ENCODE data around the gene CEP89.
"Not testable (repeated sequence)": the region's sequence is repeated elsewhere in the genome, so short reads cannot be mapped to it uniquely, and the experiment has no call there.

The CEP89 gene

GRCh38 chr19:32889137-32889934 is 82.4 kb downstream of the CEP89 start:
- TF ChIP-seq ZNF274 (IDR thresholded peaks at IDR 0.05; ENCODE audit: low read depth, low read length): no peak
- H3K4me3 ChIP-seq (ENCODE audit: low read length): no peak overlapping the region

GRCh38 chr19:32887572-32888215 is 84.1 kb downstream of the CEP89 start:
- no peak overlapping the region for H3K4me3 ChIP-seq (ENCODE audit: low read length)
- no peak for TF ChIP-seq ZNF274 (IDR thresholded peaks at IDR 0.05; ENCODE audit: low read depth, low read length)

GRCh38 chr19:32886241-32886640 is 85.5 kb downstream of the CEP89 start:
- H3K4me3 ChIP-seq (ENCODE audit: low read length): no peak overlapping the region
- no peak for TF ChIP-seq ZNF274 (IDR thresholded peaks at IDR 0.05; ENCODE audit: low read depth, low read length)

GRCh38 chr19:32885255-32885654 is 86.5 kb downstream of the CEP89 start:
- H3K4me3 ChIP-seq (ENCODE audit: low read length): not testable (repeated sequence)

- H3K4me3 ChIP-seq (ENCODE audit: low read length): no peak overlapping the region
- no peak for TF ChIP-seq ZNF274 (IDR thresholded peaks at IDR 0.05; ENCODE audit: low read depth, low read length)
These were observed 90.0 kb downstream of the CEP89 start for GRCh38 chr19:32881766-32882165.

GRCh38 chr19:32880622-32881021 is 91.1 kb downstream of the CEP89 start:
- H3K4me3 ChIP-seq (ENCODE audit: low read length): no peak overlapping the region
- no peak for TF ChIP-seq ZNF274 (IDR thresholded peaks at IDR 0.05; ENCODE audit: low read depth, low read length)

- H3K4me3 ChIP-seq (ENCODE audit: low read length): no peak overlapping the region
- TF ChIP-seq ZNF274 (IDR thresholded peaks at IDR 0.05; ENCODE audit: low read depth, low read length): no peak
These were observed 92.0 kb downstream of the CEP89 start for GRCh38 chr19:32879741-32880140.

GRCh38 chr19:32878988-32879387 is 92.8 kb downstream of the CEP89 start:
- no peak for TF ChIP-seq ZNF274 (IDR thresholded peaks at IDR 0.05; ENCODE audit: low read depth, low read length)
- H3K4me3 ChIP-seq (ENCODE audit: low read length): no peak overlapping the region

GRCh38 chr19:32877977-32878745 is 93.6 kb downstream of the CEP89 start:
- TF ChIP-seq ZNF274 (IDR thresholded peaks at IDR 0.05; ENCODE audit: low read depth, low read length): no peak
- no peak overlapping the region for H3K4me3 ChIP-seq (ENCODE audit: low read length)

- H3K4me3 ChIP-seq (ENCODE audit: low read length): no peak overlapping the region
- no peak for TF ChIP-seq ZNF274 (IDR thresholded peaks at IDR 0.05; ENCODE audit: low read depth, low read length)
These were observed 94.3 kb downstream of the CEP89 start for GRCh38 chr19:32877323-32877912.

GRCh38 chr19:32876919-32877285 is 94.9 kb downstream of the CEP89 start:
- no peak overlapping the region for H3K4me3 ChIP-seq (ENCODE audit: low read length)
- no peak for TF ChIP-seq ZNF274 (IDR thresholded peaks at IDR 0.05; ENCODE audit: low read depth, low read length)

GRCh38 chr19:32876236-32876918 is 95.4 kb downstream of the CEP89 start:
- TF ChIP-seq ZNF274 (IDR thresholded peaks at IDR 0.05; ENCODE audit: low read depth, low read length): no peak
- H3K4me3 ChIP-seq (ENCODE audit: low read length): no peak overlapping the region

GRCh38 chr19:32875428-32875827 is 96.3 kb downstream of the CEP89 start:
- no peak for TF ChIP-seq ZNF274 (IDR thresholded peaks at IDR 0.05; ENCODE audit: low read depth, low read length)
- H3K4me3 ChIP-seq (ENCODE audit: low read length): no peak overlapping the region

GRCh38 chr19:32874605-32875004 is 97.2 kb downstream of the CEP89 start:
- no peak for TF ChIP-seq ZNF274 (IDR thresholded peaks at IDR 0.05; ENCODE audit: low read depth, low read length)
- no peak overlapping the region for H3K4me3 ChIP-seq (ENCODE audit: low read length)

All from GM08714 (cell line).